Muscle of back (tissue), 11 donors: Measurements from ENCODE around the gene PAEP. TPM values are rescaled to one million over a fixed set of nuclear protein-coding genes. Genes with fewer than 3 reads are reported as not detected.
"Not testable (repeated sequence)": the region's sequence is repeated elsewhere in the genome, so short reads cannot be mapped to it uniquely, and the experiment has no call there.

Experiments used
- DNase-seq, 3 donors: peaks; one replicate each; pipeline versions ENCODE4 v3.0.0 to v3.0.0-alpha.2; 2013
- polyA plus RNA-seq, 10 donors: library from polyadenylated mRNA; unstranded; fragments of 120-200 nt; gene quantifications; one replicate each; pipeline ENCODE4 v1.2.1, GENCODE V29; 2013; ENCODE audit not compliant: insufficient read length in 10 of 10

PAEP gene
- polyA plus RNA-seq, 10 donors = 0.32 to 0.99 (median 0.63) TPM; not detected in 5

- not testable (repeated sequence) for DNase-seq
Observed at GRCh38 chr9:135549478-135550343, 11.8 kb upstream of the PAEP start.

GRCh38 chr9:135550344-135550918 lies 11.1 kb upstream of the PAEP start:
- no peak for DNase-seq

- DNase-seq = no peak
Observed at GRCh38 chr9:135551031-135551430, 10.5 kb upstream of the PAEP start.

- no peak for DNase-seq
Observed at GRCh38 chr9:135551456-135551855, 10.1 kb upstream of the PAEP start.

GRCh38 chr9:135552021-135552697 lies 9.4 kb upstream of the PAEP start:
- DNase-seq = no peak

- DNase-seq = no peak
Observed at GRCh38 chr9:135552698-135553171, 8.8 kb upstream of the PAEP start.

- no peak for DNase-seq
Observed at GRCh38 chr9:135554718-135555117, 6.8 kb upstream of the PAEP start.

- DNase-seq = no peak
Observed at GRCh38 chr9:135555203-135555602, 6.4 kb upstream of the PAEP start.

GRCh38 chr9:135555910-135556309 lies 5.6 kb upstream of the PAEP start:
- no peak for DNase-seq

GRCh38 chr9:135559606-135560005 lies 1.9 kb upstream of the PAEP start:
- no peak for DNase-seq

- no peak for DNase-seq
Observed at GRCh38 chr9:135562235-135562745, 734 bp downstream of the PAEP start.

- no peak for DNase-seq
Observed at GRCh38 chr9:135563039-135563476, 1.5 kb downstream of the PAEP start.

- no peak for DNase-seq
Observed at GRCh38 chr9:135563858-135564257, 2.3 kb downstream of the PAEP start.

GRCh38 chr9:135565141-135565628 lies 3.6 kb downstream of the PAEP start:
- DNase-seq = no peak

GRCh38 chr9:135565636-135566035 lies 4.1 kb downstream of the PAEP start:
- no peak for DNase-seq

- no peak for DNase-seq
Observed at GRCh38 chr9:135566552-135566951, 5.0 kb downstream of the PAEP start.

- no peak for DNase-seq
Observed at GRCh38 chr9:135567311-135567710, 5.8 kb downstream of the PAEP start.

- no peak for DNase-seq
Observed at GRCh38 chr9:135568026-135568425, 6.5 kb downstream of the PAEP start.

- DNase-seq = no peak
Observed at GRCh38 chr9:135570456-135570855, 8.9 kb downstream of the PAEP start.

GRCh38 chr9:135572233-135572632 lies 10.7 kb downstream of the PAEP start:
- DNase-seq = no peak

- no peak for DNase-seq
Observed at GRCh38 chr9:135573124-135573523, 11.6 kb downstream of the PAEP start.

- no peak for DNase-seq
Observed at GRCh38 chr9:135574331-135574730, 12.8 kb downstream of the PAEP start.
